ENCODE results near the gene MYO3B.

- TF ChIP-seq, protein P1, sequence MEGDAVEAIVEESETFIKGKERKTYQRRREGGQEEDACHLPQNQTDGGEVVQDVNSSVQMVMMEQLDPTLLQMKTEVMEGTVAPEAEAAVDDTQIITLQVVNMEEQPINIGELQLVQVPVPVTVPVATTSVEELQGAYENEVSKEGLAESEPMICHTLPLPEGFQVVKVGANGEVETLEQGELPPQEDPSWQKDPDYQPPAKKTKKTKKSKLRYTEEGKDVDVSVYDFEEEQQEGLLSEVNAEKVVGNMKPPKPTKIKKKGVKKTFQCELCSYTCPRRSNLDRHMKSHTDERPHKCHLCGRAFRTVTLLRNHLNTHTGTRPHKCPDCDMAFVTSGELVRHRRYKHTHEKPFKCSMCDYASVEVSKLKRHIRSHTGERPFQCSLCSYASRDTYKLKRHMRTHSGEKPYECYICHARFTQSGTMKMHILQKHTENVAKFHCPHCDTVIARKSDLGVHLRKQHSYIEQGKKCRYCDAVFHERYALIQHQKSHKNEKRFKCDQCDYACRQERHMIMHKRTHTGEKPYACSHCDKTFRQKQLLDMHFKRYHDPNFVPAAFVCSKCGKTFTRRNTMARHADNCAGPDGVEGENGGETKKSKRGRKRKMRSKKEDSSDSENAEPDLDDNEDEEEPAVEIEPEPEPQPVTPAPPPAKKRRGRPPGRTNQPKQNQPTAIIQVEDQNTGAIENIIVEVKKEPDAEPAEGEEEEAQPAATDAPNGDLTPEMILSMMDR (IDR thresholded peaks at IDR 0.05) = no peak
- TF ChIP-seq POLR2A (IDR thresholded peaks at IDR 0.05) = no peak
Observed at GRCh38 chr2:170190172-170190571, 12.2 kb downstream of the MYO3B start.
